ENCODE data around the gene AKR1B1. TPM values are rescaled to one million over a fixed set of nuclear protein-coding genes. Genes with fewer than 3 reads are reported as not detected.

Gene AKR1B1
- total RNA-seq, 1 experiment from 2014 or later, result 166 TPM

- Histone ChIP-seq H2AFZ (ENCODE audit: low read length) (no peak overlapping the region), H2BK120ac (ENCODE audit: low read depth, low read length, poor library complexity, severe bottlenecking) (no peak overlapping the region), H3K27ac (ENCODE audit: insufficient read length, low read depth, low read length) (no peak overlapping the region), H4K91ac (ENCODE audit: insufficient read length, low read depth, low read length) (no peak overlapping the region), H3K9me3 (ENCODE audit: control insufficient read depth, low read depth, low read length) (no peaks in the 10 kb centered on the region), H3K9ac (ENCODE audit: extremely low read depth, insufficient read length, low read length) (no peak overlapping the region), H3K4me1 (ENCODE audit: insufficient read depth, low read length) (no peaks in the 10 kb centered on the region; the same call in 1 of the 2 replicates), H3K18ac (ENCODE audit: insufficient read length, low read depth, low read length) (no peak overlapping the region), H3K79me2 (ENCODE audit: insufficient read depth, low read length) (no peaks in the 10 kb centered on the region), H2BK15ac (ENCODE audit: low read depth, low read length) (no peak overlapping the region), H3K27me3 (ENCODE audit: insufficient read depth, low read length) (no peaks in the 10 kb centered on the region), H3K4me2 (ENCODE audit: insufficient read depth, insufficient read length, low read length) (no peak overlapping the region), H3K56ac (ENCODE audit: insufficient read length, low read depth, low read length) (no peak overlapping the region), H4K8ac (replicated peaks; ENCODE audit: insufficient read length, low read depth, low read length) (no peak overlapping the region), H2AK5ac (ENCODE audit: insufficient read length, low read length) (no peak overlapping the region), H3T11ph (ENCODE audit: low read length) (no peak overlapping the region), H3K23ac (ENCODE audit: insufficient read length, low read depth, low read length) (no peak overlapping the region), H2BK12ac (ENCODE audit: insufficient read length, low read depth, low read length) (no peak overlapping the region), H4K20me1 (ENCODE audit: control insufficient read depth, insufficient read depth, insufficient read length) (no peaks in the 10 kb centered on the region), H2BK20ac (ENCODE audit: low read depth, low read length, poor library complexity, severe bottlenecking) (no peak overlapping the region), H3K4ac (ENCODE audit: low read depth, low read length) (no peak overlapping the region), H4K5ac (ENCODE audit: insufficient read length, low read depth, low read length) (no peak overlapping the region), H3K79me1 (ENCODE audit: insufficient read depth, low read depth, low read length, poor library complexity, severe bottlenecking) (no peaks in the 10 kb centered on the region), H3K23me2 (ENCODE audit: insufficient read length, low read depth, low read length, poor library complexity, severe bottlenecking) (no peaks in the 10 kb centered on the region), H3K14ac (ENCODE audit: insufficient read depth, low read length) (no peak overlapping the region), H2BK5ac (ENCODE audit: insufficient read length, low read length) (no peak overlapping the region)
- no peak for DNase-seq
- WGBS (ENCODE audit: extremely low coverage, insufficient read length, low lambda C conversion rate), result no CpG with 5 or more reads among the region's 1 CpG
- no peak overlapping the region for H3K27ac Mint-ChIP-seq
- no peak overlapping the region for H3K4me3 Mint-ChIP-seq
- TF ChIP-seq CTCF (conservative IDR thresholded peaks at IDR 0.05), result no peak
- no peaks in the 10 kb centered on the region for H3K9me3 Mint-ChIP-seq
- peaks cover 8% of the 10 kb centered on the region for H3K27me3 Mint-ChIP-seq (ENCODE audit: low read depth)
- H3K36me3 Mint-ChIP-seq (ENCODE audit: insufficient read depth in 1 of 3, low read depth in 3 of 3), result no peaks in the 10 kb centered on the region
- peaks cover 0 to 3% of the 10 kb centered on the region in 2 experiments; a peak in 2 of 4 replicates for H3K4me1 Mint-ChIP-seq
These were observed 36.6 kb upstream of the AKR1B1 start for GRCh38 chr7:134495546-134495945.

Measured in H9 (cell line).